NCI-H2029 (cell line): ENCODE results near the gene SV2B.

Source experiments
- DNase-seq: peaks from one replicate; lab custom pipeline; 2025; lab: John Stamatoyannopoulos, UW

The SV2B gene

DNA sequence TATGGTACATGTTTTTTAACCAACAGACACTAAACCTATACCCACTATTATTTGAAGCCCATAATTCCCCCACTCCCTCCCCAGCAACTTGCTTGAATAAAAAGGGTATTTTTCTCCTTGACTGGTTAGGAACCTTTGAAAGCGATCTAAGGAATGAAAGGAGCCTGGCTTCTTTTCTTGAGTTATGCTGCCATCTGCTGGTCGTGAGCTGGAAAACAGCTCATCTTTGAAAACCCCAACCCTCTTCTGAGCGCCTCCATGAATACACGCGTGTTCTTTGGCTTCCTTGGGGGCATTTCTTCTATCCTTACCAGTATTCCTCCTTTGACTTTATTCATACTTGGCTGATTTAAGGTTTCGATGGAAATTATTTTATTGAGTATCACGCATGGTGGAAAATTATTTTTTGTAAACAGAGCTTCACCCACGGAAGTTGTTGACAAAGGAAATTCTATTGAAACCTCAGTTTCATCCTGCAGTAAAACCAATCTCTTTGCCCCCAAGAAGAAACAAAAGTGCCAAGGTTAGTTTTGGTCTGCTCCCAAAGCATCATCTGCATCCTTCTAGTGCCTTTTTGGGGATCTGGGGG is 171.6 kb downstream of the SV2B start:
- peak; percentile 14 for DNase-seq

DNA sequence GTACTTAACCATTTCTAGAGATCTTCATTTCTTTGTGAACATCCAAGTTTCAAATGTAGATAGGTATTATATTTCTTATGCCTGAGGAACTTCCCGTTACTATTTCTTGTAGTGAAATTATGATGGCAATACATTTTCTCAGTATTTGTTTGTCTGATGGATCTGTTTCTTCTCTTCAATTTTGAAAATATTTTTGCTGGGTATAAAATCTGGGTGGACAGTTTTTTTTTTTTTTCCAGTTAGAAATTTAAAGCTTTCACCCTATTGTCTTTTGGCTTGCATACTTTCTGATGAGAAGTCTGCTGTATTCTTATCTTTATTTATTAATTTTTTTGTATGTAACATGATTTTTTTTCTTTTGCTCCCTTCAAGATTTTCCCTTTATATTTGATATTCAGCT is 175.8 kb downstream of the SV2B start:
- DNase-seq: no peak

DNA sequence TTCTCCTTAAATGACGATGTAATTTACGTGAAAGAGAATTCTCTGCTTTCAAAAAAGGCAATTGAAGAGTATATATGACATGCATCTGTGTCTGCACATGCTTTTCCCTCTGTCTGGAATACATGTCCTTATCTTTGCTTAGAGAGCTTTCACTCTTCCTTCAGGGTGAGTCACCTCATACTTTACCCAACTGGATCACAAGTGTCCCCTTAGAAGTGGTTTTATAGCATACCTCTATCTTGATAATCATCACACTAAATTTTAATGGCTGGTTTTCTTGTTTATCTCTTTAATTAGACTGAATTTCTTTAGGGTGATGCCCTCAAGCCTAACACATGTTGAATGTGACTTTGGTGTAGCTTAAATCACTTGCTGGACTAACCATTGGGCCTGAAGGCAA is 178.9 kb downstream of the SV2B start:
- DNase-seq: no peak

DNA sequence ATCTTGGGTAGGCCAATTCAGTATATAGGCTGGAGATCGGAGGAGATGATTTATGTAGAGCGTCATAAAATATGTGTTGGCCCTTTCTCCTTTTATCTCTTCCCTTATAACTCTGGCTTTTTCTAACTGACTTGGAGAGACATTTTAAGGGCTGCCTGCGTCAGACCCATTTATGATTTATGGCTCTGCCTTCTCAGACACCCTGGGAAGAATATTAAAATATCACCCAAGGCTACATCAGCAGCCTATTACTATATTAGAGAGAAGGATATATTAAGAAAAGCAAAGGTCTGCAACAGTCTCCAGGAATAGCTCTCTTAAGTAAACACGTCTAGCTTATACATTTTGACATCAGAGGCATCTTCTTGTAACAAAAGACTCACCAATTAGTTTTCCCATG is 179.4 kb downstream of the SV2B start:
- no peak for DNase-seq

DNA sequence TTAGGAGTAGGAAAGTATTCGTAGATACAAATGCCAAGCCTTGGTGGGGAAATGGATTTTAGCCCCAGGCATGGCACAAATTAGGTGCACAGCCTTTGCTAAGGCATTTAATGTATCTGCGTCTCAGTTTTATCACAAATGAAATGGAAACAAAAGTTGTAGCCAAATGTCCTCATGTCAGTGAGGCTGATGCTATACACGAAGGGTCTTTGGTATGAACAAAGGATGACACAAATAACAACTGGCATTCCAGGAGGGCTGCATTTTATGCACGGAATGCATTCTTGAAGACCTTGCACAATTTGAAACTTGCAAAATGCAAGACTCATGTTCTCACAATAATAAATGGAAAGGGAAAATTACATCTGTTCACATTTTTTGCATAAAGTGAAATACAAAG is 181.9 kb downstream of the SV2B start:
- no peak for DNase-seq

DNA sequence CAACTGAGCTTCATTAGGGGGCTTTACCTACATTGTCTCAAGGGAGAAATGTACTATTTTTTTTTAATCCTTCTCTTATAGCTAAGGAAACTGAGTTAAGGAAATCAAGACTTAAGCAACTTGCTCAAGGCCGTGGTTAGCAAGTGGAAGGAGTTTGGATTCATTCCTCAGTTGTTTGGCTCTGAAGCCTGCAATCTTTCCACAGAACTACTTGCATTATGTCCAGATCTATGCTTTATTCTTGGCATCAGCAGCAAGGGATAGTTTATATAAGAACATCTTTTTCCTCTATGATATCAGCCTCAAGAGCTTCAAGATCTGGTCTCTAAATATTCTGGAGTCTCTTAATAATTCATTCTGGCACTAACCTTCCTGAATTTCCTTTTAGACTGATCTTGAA is 182.4 kb downstream of the SV2B start:
- DNase-seq: no peak

DNA sequence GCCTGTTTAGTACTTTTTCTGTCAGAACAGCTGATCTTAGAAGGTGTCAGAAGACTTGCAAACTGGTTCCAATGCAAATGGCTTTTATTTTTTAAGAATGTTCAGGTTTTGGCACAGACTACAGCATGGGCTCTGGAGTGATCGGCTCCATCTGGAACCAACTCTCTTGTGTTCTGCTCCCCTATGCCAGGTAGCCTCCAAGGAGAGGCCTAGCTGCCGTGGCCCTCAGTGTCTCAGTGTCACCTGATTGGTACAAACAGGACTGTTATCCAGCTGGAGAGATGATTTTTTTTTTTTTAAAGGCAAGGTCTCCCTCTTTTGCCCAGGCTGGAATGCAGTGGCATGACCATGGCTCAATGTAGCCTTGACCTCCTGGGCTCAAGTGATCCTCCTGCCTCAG is 183.1 kb downstream of the SV2B start:
- no peak for DNase-seq

DNA sequence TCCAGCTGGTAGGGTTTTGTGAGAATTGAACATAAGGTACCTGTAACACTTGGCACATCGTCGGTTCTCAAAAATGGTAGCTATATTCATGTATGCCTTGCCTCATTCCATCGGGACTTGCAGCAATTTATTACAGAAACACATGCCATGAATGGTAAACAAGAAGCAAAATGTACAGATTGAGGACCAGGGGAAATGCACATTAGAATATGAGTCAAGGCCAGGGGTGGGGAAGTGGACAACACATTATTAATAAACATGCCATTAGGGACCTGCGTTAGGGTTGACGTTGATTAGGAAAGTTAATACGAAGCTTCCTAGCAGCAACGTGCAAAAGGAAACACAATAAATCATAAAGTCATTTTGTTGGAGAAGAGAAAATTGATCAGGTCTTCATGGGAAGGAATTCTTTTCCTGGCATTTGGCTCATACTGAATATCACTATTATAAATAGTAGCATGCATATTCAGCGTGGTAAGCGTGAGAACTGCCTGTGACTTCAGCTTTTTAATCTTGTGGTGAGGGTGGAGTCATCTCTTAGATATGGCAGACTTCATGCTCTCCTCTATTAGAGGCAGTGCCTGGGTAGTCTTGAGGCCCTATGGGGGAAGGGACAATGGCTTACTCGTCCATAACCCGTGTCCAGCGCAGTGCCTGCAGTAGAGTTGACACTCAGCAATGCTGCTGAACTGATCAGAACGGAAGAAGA is 184.9 kb downstream of the SV2B start:
- no peak for DNase-seq

DNA sequence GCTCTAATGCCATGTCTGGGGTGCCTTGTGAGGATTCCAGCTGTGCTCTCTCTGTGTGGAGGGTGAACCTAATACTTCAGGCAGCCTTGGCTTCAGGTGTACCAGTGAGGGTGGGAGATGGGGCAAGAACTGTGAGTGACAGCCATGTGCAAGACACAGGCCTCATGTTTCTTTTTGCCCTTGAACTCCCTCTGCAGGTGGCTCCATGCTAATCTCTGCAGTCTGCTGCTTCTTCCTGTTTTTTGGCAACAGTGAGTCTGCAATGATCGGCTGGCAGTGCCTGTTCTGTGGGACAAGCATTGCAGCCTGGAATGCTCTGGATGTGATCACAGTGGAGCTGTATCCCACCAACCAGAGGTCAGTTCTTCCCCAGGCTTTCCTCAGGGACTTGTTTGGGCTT is 189.3 kb downstream of the SV2B start:
- no peak for DNase-seq

DNA sequence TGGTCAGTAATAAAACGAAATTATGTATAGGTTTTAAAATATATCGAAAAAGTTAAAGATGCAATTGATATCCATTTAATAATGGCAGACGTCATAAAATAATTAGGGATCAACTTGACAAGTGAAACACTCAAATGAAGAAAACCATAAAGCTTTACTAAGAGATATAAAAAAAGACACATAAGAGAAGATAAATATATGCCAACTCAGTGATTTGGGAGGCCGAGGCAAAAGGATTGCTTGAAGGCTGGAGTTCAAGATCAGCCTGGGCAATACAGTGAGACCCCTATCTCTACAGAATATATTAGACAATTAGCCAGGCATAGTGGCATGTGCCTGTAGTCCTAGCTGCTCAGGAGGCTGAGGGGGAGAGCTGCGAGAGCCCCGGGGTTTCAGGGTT is 190.5 kb downstream of the SV2B start:
- DNase-seq: no peak

DNA sequence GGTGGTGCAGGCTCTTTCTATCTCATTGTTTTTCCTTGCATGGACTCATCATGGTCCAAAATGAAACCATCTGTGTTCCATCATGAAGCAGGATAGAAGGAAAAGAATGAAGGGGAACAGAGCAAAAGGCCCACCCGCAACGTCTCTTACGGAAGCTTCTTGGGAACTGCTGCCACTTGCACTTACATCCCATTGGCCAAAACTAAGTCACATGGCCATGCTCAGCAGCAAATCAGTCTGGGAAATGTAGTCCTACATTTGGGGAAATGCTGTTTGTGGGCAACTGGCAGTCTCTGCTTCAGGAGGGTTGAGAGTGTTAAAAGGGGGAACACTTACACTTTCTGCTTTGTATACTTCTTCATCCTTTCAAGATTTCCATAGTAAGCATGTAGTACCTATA is 191.6 kb downstream of the SV2B start:
- DNase-seq: no peak

DNA sequence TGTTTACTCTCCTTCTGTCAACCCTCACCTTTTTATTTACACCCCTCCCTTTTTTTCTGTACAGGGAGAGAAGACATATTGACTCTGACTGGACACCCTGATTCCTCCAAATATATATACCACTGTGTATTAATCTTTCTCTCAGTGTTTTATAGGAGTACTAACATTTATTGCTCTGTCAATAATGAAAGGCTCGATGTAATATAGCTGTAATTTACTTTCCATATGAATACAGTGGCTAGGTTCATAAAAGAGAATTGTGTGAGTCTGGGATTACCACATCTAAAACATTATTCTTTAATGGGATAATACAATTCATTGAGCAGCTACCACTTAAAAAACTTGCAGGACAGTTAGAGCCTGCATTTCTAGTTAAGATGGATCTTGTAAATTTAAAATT is 194.3 kb downstream of the SV2B start:
- no peak for DNase-seq

DNA sequence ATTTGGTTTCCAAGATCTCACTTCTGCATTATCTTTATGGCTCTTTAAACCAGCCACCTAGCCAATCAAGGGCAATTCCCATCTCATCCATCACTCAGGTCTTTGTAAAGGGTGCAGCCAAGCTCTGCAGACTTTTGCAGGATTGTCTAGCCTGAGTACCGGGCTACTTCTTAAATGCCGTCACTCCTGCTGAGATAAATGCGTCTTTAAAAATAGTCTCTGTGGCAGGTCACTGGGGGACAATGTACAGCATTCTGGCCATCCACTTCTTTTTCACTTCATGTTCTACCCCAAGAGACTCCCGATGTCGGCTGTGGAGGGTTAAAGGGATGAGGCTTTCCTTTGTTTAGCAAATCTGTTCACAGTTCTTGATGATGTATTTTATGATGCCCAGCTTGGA is 194.7 kb downstream of the SV2B start:
- no peak for DNase-seq

DNA sequence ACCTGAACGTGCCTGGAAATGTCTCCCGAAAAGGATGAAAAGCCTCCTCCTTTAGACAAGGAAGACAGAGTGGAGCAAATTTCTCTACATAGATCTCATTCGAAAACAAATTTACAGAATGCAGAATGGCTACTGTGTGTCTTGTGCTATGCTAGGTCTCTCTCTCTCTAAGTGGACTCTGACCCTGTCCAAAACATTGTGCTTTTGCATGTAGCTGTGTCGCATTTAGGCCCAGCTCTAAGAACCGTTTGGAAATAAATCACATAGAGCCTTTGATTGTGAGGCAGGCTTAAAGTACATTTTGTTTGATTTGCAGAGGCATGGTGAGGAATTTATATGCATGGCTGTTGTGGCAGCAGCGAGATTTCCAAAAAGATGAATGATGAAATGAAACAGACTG is 198.0 kb downstream of the SV2B start:
- DNase-seq: no peak

DNA sequence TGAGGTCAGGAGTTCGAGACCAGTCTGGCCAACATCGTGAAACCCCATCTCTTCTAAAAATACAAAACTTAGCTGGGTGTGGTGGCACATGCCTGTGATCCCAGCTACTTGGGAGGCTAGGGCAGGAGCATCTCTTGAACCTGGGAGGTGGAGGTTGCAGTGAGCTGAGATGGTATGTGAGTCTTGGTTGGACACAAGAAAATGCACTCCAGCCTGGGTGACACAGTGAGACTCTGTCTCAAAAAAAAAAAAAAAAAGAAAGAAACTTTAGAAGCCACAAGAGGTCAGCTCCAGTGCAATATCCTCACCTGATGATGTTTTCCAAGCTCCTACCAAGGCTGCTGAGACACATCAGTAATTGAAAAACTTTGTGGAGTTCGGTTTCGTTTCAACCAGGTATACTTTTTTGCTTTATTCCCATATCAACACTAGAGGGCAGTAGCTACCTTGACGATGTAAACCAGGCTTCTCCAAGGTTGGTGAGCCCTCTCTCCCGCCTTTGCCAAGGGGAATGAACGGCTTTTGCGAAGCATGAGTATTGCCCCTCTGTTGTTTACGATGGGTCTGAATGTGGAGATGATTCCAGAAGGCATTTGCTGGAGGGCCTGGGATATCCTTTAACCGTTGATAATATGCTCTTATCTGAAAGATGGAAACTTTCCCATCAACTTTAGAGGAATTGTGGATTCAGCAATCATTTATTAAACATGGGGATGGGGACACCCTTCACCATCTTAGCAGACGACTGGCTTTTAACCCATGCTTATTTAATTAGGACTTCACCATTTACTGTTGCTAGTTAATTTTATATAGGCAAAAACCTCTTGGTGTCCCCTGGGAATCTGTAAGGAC is 202.8 kb downstream of the SV2B start:
- DNase-seq: peak; percentile 28

DNA sequence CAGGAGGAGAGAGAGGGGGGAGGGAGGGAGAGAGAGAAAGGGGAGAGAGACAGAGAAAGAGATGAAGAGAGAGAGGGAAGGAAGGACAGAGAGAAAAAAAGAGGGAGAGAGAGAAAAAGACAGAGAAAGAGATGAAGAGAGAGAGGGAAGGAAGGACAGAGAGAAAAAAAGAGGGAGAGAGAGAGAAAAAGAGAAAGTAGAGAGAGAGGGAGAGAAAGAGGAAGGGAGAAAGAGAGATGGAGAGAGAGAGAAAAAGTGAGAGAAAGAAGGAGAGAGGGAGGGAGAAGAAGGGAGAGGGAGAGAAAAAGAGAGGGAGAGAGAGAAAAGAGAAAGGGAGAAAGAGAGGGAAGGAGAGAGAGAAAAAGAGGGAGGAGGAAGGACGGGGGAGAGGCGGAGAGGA is 204.2 kb downstream of the SV2B start:
- no peak for DNase-seq

DNA sequence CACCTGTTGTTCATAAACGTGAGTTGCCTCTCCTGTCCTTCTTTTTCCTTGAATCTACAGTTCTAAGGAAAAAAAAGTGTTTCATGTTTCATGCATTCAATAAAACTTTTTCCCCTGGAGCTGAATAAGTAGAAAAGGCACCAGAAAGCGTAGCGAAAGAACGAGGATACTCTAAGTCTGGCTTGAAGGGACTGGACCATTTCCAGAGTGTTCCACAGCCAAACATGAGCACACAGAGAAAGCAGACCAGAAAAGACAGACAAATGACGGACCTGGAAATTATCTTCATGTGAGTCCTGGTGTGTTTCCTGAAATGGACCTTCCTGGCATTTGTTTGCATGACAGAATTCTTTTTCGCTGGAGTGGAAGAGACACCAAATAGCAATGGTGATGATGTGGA is 204.7 kb downstream of the SV2B start:
- no peak for DNase-seq

DNA sequence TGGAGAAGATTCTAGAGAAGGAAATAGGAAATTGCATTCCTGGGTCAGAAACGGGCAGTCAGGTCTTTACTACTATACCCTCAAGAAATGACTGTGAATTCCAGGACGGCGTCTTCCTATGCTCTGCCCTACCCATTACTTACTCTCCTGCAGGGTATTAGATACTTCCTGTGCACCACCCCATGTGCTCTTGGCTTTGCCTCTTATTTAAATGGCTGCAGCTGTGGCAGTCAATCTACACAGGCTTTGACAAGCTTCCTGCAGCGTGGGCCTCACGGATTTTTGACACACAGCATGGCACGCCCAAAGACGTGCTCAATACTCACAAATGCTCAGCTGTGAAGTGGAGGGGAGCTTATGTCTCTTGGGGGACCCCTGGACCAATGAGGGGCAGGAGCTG is 206.1 kb downstream of the SV2B start:
- no peak for DNase-seq

DNA sequence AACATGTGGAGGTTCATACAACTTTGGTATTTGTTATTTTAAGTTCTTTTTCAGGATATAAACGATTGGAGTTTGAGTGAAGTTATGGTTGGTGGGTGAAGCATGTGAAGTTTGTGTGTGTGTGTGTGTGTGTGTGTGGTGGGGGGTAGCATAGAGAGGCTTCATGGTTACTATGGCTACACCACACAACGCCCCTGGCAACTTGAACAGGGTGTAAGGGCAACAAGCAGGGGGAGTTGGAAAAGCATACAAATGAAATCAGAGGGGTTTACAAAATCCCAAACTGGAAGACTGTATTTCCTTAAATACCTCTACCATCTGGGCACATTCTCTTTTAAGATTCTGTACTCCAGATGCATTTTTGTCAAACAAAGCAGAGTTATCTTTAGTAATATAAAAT is 207.5 kb downstream of the SV2B start:
- no peak for DNase-seq

DNA sequence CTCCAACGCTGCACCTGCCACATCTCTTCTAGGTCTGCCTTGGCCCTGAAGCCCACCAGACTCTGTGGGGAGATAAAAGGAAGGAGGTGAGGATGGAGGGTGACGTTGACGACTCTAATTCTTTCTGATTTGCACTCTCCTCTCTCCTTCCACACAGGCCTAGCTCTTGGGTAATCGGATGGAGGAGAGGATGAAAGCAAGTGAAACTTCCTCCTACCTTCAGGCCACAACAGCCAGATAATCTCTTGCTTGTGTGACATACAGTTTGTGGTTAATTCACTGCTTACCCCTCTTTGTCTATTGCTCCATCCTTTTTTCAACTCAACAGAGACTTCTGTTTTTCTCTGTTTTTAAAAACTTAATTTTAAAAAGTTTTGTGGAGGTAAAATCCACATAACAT is 208.1 kb downstream of the SV2B start:
- no peak for DNase-seq

DNA sequence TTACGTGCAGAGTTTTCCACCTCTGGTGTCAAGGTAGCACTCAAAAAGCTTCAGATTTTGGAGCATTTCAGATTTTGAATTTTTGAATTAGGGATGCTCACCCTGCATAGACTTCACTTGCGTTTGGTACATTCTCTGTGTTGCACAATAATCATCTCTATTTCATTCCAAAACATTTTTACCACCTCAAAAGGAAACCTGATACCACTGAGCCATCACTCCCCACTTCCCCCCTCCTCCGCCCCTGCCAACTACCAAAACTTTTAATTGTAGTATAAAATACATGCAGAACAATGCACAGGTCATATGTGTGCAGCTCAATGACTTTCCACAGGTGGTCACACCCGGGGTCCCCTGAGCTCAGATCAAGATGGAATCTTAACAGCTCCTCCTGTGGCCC is 208.8 kb downstream of the SV2B start:
- DNase-seq: no peak

DNA sequence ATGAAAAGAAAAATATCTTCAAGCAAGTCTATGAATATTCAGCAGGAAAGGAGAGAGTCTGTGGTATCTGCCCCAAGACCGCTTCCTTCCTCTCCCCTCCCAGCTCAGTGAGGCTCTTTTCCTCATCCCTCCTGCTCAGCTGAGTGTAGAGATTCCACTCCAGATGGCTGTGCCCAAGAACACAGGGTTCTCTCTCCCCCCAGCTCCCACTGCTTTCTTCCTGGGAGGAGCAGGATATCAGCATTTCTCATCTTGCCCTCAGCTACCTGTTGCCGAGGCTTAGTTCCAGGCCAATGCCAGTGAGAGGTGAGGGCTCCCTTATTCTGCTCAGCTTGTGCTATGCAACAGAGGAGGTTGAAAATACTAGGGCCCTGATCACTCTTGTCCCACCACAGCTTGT is 211.9 kb downstream of the SV2B start:
- DNase-seq: no peak

DNA sequence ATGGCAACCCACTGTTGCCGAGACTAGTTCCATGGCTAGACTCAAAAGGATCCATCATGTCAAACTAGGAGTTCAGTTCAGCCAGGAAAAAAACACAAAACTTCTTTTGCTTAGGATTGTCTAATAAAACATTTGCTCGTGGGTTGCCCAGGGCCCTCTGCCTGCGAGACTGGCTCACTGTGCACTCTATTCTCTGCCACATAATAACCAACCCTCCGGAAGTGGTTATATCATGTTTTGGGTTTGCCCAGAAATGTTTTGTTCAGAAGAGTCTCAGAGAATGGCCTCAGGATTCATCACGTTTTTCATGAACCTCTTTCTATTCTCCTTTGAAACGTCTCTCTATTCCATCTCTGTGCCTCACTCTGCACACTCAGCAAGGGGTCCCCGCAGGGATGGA is 216.1 kb downstream of the SV2B start:
- DNase-seq: no peak
